Esophagus squamous epithelium (tissue), 4 donors: Measurements from ENCODE around the gene MYO9A.

ENCODE experiments used
- POLR2A ChIP-seq, 4 donors: fragments of 450-650 bp; IDR thresholded peaks; one replicate each; pipeline ENCODE4 v1.6.1; 2017; ENCODE audit warnings: antibody characterized with exemption in 4 of 4, mild to moderate bottlenecking in 4 of 4, moderate library complexity in 3 of 4
- TF ChIP-seq, protein P1 (sequence below), 6 experiments: fragments of 450-650 bp in 4 of 6; fragments of 200-600 bp in 2 of 6; sonication (generic) in 2 of 6; IDR thresholded peaks; one replicate each; pipeline ENCODE4 v1.5.1; 2016 to 2019; ENCODE audit warnings: antibody characterized with exemption in 6 of 6, mild to moderate bottlenecking in 4 of 6, moderate library complexity in 4 of 6

DNA sequence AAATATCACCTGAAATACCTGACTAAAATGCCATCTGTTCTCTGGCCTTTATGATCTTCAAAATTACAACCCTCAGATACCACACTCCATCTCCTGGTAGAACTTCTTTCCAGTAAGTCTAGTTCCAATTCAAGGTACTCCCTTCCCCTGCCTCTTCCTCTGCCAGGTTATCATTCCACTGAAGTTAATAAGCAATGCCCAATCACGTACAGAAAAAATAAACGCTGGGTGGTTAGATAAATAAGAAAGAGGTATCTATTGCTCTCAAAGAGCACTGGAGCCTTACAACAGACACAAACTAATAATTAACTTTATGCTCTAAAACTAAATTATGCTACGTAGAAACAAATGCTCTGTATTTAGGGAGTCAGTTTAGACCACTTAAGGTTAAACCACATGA, 112.5 kb downstream of the MYO9A start:
- TF ChIP-seq, protein P1, sequence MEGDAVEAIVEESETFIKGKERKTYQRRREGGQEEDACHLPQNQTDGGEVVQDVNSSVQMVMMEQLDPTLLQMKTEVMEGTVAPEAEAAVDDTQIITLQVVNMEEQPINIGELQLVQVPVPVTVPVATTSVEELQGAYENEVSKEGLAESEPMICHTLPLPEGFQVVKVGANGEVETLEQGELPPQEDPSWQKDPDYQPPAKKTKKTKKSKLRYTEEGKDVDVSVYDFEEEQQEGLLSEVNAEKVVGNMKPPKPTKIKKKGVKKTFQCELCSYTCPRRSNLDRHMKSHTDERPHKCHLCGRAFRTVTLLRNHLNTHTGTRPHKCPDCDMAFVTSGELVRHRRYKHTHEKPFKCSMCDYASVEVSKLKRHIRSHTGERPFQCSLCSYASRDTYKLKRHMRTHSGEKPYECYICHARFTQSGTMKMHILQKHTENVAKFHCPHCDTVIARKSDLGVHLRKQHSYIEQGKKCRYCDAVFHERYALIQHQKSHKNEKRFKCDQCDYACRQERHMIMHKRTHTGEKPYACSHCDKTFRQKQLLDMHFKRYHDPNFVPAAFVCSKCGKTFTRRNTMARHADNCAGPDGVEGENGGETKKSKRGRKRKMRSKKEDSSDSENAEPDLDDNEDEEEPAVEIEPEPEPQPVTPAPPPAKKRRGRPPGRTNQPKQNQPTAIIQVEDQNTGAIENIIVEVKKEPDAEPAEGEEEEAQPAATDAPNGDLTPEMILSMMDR (IDR thresholded peaks at IDR 0.05): no peak
- TF ChIP-seq POLR2A (IDR thresholded peaks at IDR 0.05): no peak
